Hepatocyte (in vitro differentiated cells): ENCODE data around the gene CPN2. TPM values are rescaled to one million over a fixed set of nuclear protein-coding genes. Genes with fewer than 3 reads are reported as not detected.

Experiments
- DNase-seq: peaks from one replicate; pipeline ENCODE4 v3.0.0-alpha.2; 2016; ENCODE audit warnings: low spot score
- H2AFZ ChIP-seq: fragments of 200-600 bp; sonication (generic); 2 replicates; pipeline ENCODE4 v1.6.0; 2016; ENCODE audit warnings: antibody characterized with exemption, mild to moderate bottlenecking
- H3K27ac ChIP-seq: fragments of 200-600 bp; sonication (generic); 2 replicates; pipeline ENCODE4 v1.5.1; 2016; ENCODE audit warnings: mild to moderate bottlenecking
- H3K27me3 ChIP-seq: fragments of 200-600 bp; sonication (generic); 2 replicates; pipeline ENCODE4 v1.6.1; 2016
- H3K36me3 ChIP-seq: fragments of 200-600 bp; sonication (generic); replicated peaks from 2 replicates; pipeline ENCODE4 v1.5.1; 2016; ENCODE audit warnings: low read depth; ENCODE audit not compliant: insufficient read depth
- H3K4me1 ChIP-seq: fragments of 200-600 bp; sonication (generic); 2 replicates; pipeline ENCODE4 v1.5.1; 2016; ENCODE audit warnings: mild to moderate bottlenecking, moderate library complexity; ENCODE audit not compliant: insufficient read depth
- H3K4me2 ChIP-seq: fragments of 200-600 bp; sonication (generic); 2 replicates; pipeline ENCODE4 v1.6.0; 2016
- H3K4me3 ChIP-seq: fragments of 200-600 bp; sonication (generic); 2 replicates; pipeline ENCODE4 v1.5.1; 2016; ENCODE audit warnings: mild to moderate bottlenecking
- H3K79me2 ChIP-seq: fragments of 200-600 bp; sonication (generic); 2 replicates; pipeline ENCODE4 v1.6.0; 2017; ENCODE audit warnings: mild to moderate bottlenecking
- H3K9me2 ChIP-seq: fragments of 200-600 bp; sonication (generic); replicated peaks from 2 replicates; pipeline ENCODE4 v1.6.0; 2017; ENCODE audit warnings: mild to moderate bottlenecking; ENCODE audit not compliant: insufficient read depth
- H3K9me3 ChIP-seq: fragments of 200-600 bp; sonication (generic); 2 replicates; pipeline ENCODE4 v1.5.1; 2016; ENCODE audit warnings: low read depth, mild to moderate bottlenecking
- H4K20me1 ChIP-seq: fragments of 200-600 bp; sonication (generic); 2 replicates; pipeline ENCODE4 v1.6.0; 2016; ENCODE audit warnings: mild to moderate bottlenecking; ENCODE audit not compliant: insufficient read depth, poor library complexity, severe bottlenecking
- EZH2 ChIP-seq: fragments of 200-600 bp; sonication (generic); IDR thresholded peaks from 2 replicates; pipeline ENCODE4 v1.6.1; 2016; ENCODE audit warnings: antibody characterized with exemption, mild to moderate bottlenecking, borderline replicate concordance
- EZH2phosphoT487 ChIP-seq: fragments of 200-600 bp; sonication (generic); IDR thresholded peaks from one replicate; pipeline ENCODE4 v1.6.1; 2018; ENCODE audit warnings: antibody characterized with exemption, mild to moderate bottlenecking, low read depth, moderate library complexity; ENCODE audit not compliant: unreplicated experiment, severe bottlenecking
- WGBS: methylation state at CpG from one replicate; pipeline ENCODE4 v1.1.6; 2016; ENCODE audit warnings: low lambda C conversion rate; ENCODE audit errors: missing lambda C conversion rate; 5-methylcytosine and 5-hydroxymethylcytosine counted together
- polyA plus RNA-seq: library from polyadenylated mRNA; unstranded; fragments of >200 nt; fragmentation: Nextera tagmentation; extraction: Ambion mirVana; gene quantifications from 2 replicates; pipeline ENCODE4 v1.2.1, GENCODE V29; 2016
- total RNA-seq: library from RNA; depleted of rRNA; stranded (reverse); fragments of >200 nt; gene quantifications from 2 replicates; pipeline ENCODE4 v1.2.3, GENCODE V29; 2014
- TF ChIP-seq, protein P1 (sequence below): fragments of 200-600 bp; sonication (generic); IDR thresholded peaks from 2 replicates; pipeline ENCODE4 v1.5.1; 2016; ENCODE audit warnings: antibody characterized with exemption, mild to moderate bottlenecking; ENCODE audit not compliant: poor library complexity

The CPN2 gene
- total and polyA plus RNA-seq, 2 experiments from 2014 or later, result 3.3 to 4.6 TPM

DNA sequence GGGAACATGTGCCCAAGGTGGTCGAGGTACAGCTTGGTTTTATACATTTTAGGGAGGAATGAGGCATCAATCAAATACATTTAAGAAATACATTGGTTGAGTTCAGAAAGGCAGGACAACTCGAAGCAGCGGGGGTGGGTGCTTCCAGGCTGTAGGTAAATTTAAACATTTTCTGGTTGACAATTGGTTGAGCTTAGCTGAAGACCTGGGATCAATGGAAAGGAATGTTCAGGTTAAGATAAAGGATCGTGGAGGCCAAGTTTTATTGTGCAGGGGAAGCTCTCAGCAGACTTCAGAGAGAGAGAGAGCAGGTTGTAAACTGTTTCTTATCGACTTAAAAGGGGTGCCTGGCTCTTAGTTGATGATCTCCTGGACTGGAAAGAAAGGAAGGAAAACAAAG is 11.3 kb downstream of the CPN2 start:
- Histone ChIP-seq H3K9me3 (no peaks in the 10 kb centered on the region), H3K4me3 (no peak overlapping the region), H2AFZ (no peak overlapping the region), H3K27ac (peak overlapping the region; percentile 80), H3K79me2 (no peaks in the 10 kb centered on the region), H4K20me1 (no peaks in the 10 kb centered on the region), H3K9me2 (no peaks in the 10 kb centered on the region), H3K36me3 (no peaks in the 10 kb centered on the region), H3K4me2 (no peak overlapping the region), H3K27me3 (no peaks in the 10 kb centered on the region), H3K4me1 (peaks cover 9% of the 10 kb centered on the region)
- DNase-seq, result no peak
- TF ChIP-seq, protein P1, sequence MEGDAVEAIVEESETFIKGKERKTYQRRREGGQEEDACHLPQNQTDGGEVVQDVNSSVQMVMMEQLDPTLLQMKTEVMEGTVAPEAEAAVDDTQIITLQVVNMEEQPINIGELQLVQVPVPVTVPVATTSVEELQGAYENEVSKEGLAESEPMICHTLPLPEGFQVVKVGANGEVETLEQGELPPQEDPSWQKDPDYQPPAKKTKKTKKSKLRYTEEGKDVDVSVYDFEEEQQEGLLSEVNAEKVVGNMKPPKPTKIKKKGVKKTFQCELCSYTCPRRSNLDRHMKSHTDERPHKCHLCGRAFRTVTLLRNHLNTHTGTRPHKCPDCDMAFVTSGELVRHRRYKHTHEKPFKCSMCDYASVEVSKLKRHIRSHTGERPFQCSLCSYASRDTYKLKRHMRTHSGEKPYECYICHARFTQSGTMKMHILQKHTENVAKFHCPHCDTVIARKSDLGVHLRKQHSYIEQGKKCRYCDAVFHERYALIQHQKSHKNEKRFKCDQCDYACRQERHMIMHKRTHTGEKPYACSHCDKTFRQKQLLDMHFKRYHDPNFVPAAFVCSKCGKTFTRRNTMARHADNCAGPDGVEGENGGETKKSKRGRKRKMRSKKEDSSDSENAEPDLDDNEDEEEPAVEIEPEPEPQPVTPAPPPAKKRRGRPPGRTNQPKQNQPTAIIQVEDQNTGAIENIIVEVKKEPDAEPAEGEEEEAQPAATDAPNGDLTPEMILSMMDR, result no peak
- TF ChIP-seq EZH2phosphoT487 (no peak), EZH2 (no peak)
- WGBS, result 22% methylated on average over 5 of the region's 5 CpGs

DNA sequence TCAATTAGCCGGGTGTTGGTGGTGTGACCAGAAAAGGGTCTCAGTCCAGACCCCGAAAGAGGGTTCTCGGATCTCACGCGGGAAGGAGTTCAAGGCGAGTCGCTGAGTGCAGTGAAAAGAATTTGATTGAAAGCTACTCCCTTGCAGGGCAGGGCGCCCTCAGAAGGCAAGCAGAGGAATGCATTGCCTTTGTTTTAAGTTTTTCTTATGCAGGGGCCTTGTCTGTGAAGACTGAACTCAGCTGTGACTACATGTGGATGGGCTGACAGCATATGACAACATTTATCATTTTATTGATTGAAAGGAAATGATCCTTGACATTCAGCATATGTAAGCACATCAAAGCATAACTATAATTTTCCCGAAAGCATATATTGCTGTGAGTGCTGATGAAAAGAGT is 11.8 kb downstream of the CPN2 start:
- Histone ChIP-seq H3K27ac (peak overlapping the region; percentile 80), H3K4me1 (peaks cover 9% of the 10 kb centered on the region), H3K79me2 (no peaks in the 10 kb centered on the region), H3K36me3 (no peaks in the 10 kb centered on the region), H3K4me3 (no peak overlapping the region), H4K20me1 (no peaks in the 10 kb centered on the region), H3K4me2 (no peak overlapping the region), H3K9me2 (no peaks in the 10 kb centered on the region), H3K27me3 (no peaks in the 10 kb centered on the region), H2AFZ (no peak overlapping the region), H3K9me3 (no peaks in the 10 kb centered on the region)
- whole genome bisulfite sequencing, result 63% methylated on average over 9 of the region's 9 CpGs
- TF ChIP-seq, protein P1, result peak; percentile 29
- no peak for TF ChIP-seq EZH2
- no peak for DNase-seq

DNA sequence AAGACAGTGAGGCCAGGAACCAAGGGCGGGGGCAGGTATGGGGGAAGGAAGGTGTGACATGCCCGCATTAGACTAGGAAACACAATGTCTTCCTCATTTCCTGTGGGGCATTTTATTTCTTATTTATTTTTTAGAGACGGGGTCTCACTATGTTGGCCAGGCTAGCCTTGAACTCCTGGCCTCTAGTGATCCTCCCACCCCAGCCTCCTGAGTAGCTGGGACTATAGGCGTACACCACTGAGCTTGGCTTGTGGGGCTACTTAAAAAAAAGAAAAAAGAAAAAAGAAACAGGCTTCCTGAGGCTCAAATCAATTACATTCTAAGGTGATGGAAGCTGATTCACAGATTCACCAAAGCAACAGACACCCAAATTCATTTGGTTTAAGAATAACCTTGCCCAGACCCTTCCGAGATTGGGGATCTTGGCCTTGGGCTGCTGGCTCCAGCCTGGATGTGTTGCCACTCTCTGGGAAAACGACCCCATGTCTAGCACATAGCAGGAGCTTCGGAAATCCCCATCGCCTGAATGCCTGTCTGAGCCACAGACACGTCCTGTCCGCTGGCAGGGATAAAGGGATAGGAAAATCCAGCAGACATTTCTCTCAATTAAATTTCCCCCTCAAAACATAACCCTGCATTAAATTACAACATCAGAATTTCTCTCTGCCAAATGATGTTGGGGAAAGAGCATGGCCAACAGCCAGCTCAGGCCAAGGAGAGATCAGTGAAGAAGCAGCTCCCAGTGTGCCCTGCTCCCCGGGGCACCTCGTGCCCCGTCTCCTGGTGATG is 13.0 kb downstream of the CPN2 start:
- Histone ChIP-seq H3K79me2 (no peaks in the 10 kb centered on the region), H3K9me2 (no peaks in the 10 kb centered on the region), H4K20me1 (no peaks in the 10 kb centered on the region), H3K36me3 (no peaks in the 10 kb centered on the region), H3K4me2 (no peak overlapping the region), H3K4me1 (peaks cover 9% of the 10 kb centered on the region), H2AFZ (no peak overlapping the region), H3K4me3 (no peak overlapping the region), H3K9me3 (no peaks in the 10 kb centered on the region), H3K27me3 (no peaks in the 10 kb centered on the region), H3K27ac (no peak overlapping the region)
- no peak for TF ChIP-seq EZH2
- no peak for TF ChIP-seq EZH2phosphoT487
- TF ChIP-seq, protein P1, result no peak
- 86% methylated on average over 13 of the region's 13 CpGs for WGBS
- no peak for DNase-seq
